Epithelial cell of esophagus (primary cell): ENCODE results near the gene TUBA3C.

Experiments used
- DNase-seq: peaks from one replicate; pipeline ENCODE4 v3.0.0; 2010; ENCODE audit warnings: low read depth
- H3K4me3 ChIP-seq: 2 replicates; pipeline ENCODE4 v1.5.1; 2011; ENCODE audit warnings: mild to moderate bottlenecking, low read length, control low read depth
- CTCF ChIP-seq: IDR thresholded peaks from 2 replicates; pipeline ENCODE4 v1.5.1; 2011; ENCODE audit warnings: low read depth, mild to moderate bottlenecking, low read length, control low read depth, inconsistent platforms; ENCODE audit not compliant: insufficient read depth; ENCODE audit errors: missing control alignments

Gene TUBA3C

GRCh38 chr13:19154843-19155242 is 26.8 kb downstream of the TUBA3C start:
- no peak for TF ChIP-seq CTCF
- DNase-seq, result no peak

GRCh38 chr13:19153782-19154450 is 27.7 kb downstream of the TUBA3C start:
- no peak for DNase-seq
- H3K4me3 ChIP-seq, result no peak overlapping the region
- TF ChIP-seq CTCF, result no peak

More at GRCh38 chr13:19154843-19155242, 26.8 kb downstream of the TUBA3C start:
- no peak overlapping the region for H3K4me3 ChIP-seq

GRCh38 chr13:19152403-19152802 is 29.2 kb downstream of the TUBA3C start:
- no peak overlapping the region for H3K4me3 ChIP-seq
- no peak for DNase-seq
- TF ChIP-seq CTCF, result no peak

GRCh38 chr13:19151581-19152263 is 29.9 kb downstream of the TUBA3C start:
- DNase-seq, result no peak
- no peak for TF ChIP-seq CTCF
- H3K4me3 ChIP-seq, result no peak overlapping the region

- H3K4me3 ChIP-seq, result no peak overlapping the region
- no peak for DNase-seq
- no peak for TF ChIP-seq CTCF
Observed at GRCh38 chr13:19150712-19151228, 30.9 kb downstream of the TUBA3C start.

GRCh38 chr13:19150226-19150625 is 31.4 kb downstream of the TUBA3C start:
- no peak for DNase-seq
- TF ChIP-seq CTCF, result no peak
- no peak overlapping the region for H3K4me3 ChIP-seq
